Measurements from ENCODE around the gene ITGBL1.

DNA sequence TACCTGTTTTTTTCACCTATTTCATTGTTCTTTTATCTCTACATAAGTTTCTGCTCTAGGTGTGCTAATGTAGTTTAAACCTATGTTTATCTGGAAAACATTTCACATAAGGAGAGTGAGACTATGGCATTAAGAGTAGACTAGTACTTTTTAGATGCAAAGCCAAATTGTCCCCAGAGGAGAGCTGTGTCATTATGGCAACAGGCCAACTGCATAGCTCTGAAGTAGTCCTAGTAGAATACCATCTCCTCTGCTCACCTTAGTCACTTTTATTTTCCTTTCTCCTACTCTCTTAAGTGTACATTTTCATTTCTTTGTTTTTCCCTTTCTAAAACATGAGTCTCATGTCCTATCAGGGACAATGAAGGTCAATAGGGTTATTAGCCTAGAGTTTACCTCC is 123.1 kb downstream of the ITGBL1 start:
- TF ChIP-seq, protein P1, sequence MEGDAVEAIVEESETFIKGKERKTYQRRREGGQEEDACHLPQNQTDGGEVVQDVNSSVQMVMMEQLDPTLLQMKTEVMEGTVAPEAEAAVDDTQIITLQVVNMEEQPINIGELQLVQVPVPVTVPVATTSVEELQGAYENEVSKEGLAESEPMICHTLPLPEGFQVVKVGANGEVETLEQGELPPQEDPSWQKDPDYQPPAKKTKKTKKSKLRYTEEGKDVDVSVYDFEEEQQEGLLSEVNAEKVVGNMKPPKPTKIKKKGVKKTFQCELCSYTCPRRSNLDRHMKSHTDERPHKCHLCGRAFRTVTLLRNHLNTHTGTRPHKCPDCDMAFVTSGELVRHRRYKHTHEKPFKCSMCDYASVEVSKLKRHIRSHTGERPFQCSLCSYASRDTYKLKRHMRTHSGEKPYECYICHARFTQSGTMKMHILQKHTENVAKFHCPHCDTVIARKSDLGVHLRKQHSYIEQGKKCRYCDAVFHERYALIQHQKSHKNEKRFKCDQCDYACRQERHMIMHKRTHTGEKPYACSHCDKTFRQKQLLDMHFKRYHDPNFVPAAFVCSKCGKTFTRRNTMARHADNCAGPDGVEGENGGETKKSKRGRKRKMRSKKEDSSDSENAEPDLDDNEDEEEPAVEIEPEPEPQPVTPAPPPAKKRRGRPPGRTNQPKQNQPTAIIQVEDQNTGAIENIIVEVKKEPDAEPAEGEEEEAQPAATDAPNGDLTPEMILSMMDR (IDR thresholded peaks at IDR 0.05; ENCODE audit: insufficient read depth, low read length, poor library complexity, severe bottlenecking): no peak
- no peak for TF ChIP-seq EZH2phosphoT487 (conservative IDR thresholded peaks at IDR 0.05; ENCODE audit: low read length)
